GM18505 (cell line): Measurements from ENCODE around the gene ELN.

Experiments used
- ATAC-seq: cut with Tn5 transposase; IDR thresholded peaks from one replicate; pipeline ENCODE4 v1.9.1; 2021; ENCODE audit not compliant: unreplicated experiment
- POLR2A ChIP-seq: IDR thresholded peaks from 4 replicates; pipeline ENCODE4 v1.6.1; 2011; ENCODE audit warnings: borderline replicate concordance; ENCODE audit not compliant: insufficient read depth, insufficient read length; ENCODE audit errors: extremely low read depth

The ELN gene

GRCh38 chr7:73992101-73992562 lies 35.8 kb upstream of the ELN start:
- TF ChIP-seq POLR2A: no peak

GRCh38 chr7:73994023-73994422 lies 34.0 kb upstream of the ELN start:
- no peak for ATAC-seq
- TF ChIP-seq POLR2A: no peak

More at GRCh38 chr7:73992101-73992562, 35.8 kb upstream of the ELN start:
- ATAC-seq: no peak

- no peak for ATAC-seq
- TF ChIP-seq POLR2A: no peak
These were observed 33.2 kb upstream of the ELN start for GRCh38 chr7:73994761-73995160.

- ATAC-seq: no peak
- no peak for TF ChIP-seq POLR2A
These were observed 32.6 kb upstream of the ELN start for GRCh38 chr7:73995330-73995729.

- ATAC-seq: no peak
- no peak for TF ChIP-seq POLR2A
These were observed 32.0 kb upstream of the ELN start for GRCh38 chr7:73995821-73996511.

GRCh38 chr7:73997056-73997455 lies 30.9 kb upstream of the ELN start:
- no peak for TF ChIP-seq POLR2A
- ATAC-seq: no peak

- no peak for ATAC-seq
- no peak for TF ChIP-seq POLR2A
These were observed 28.1 kb upstream of the ELN start for GRCh38 chr7:73999664-74000435.

- no peak for TF ChIP-seq POLR2A
- ATAC-seq: no peak
These were observed 27.4 kb upstream of the ELN start for GRCh38 chr7:74000489-74001149.

- no peak for TF ChIP-seq POLR2A
- ATAC-seq: no peak
These were observed 26.9 kb upstream of the ELN start for GRCh38 chr7:74001150-74001494.

- no peak for TF ChIP-seq POLR2A
- ATAC-seq: no peak
These were observed 25.4 kb upstream of the ELN start for GRCh38 chr7:74002474-74003017.

- no peak for ATAC-seq
- TF ChIP-seq POLR2A: no peak
These were observed 24.4 kb upstream of the ELN start for GRCh38 chr7:74003621-74004020.

GRCh38 chr7:74006032-74006431 lies 21.9 kb upstream of the ELN start:
- no peak for TF ChIP-seq POLR2A
- no peak for ATAC-seq

GRCh38 chr7:74006451-74007241 lies 21.3 kb upstream of the ELN start:
- no peak for ATAC-seq
- TF ChIP-seq POLR2A: no peak

- no peak for TF ChIP-seq POLR2A
- ATAC-seq: no peak
These were observed 20.8 kb upstream of the ELN start for GRCh38 chr7:74007242-74007567.

- no peak for ATAC-seq
- no peak for TF ChIP-seq POLR2A
These were observed 19.3 kb upstream of the ELN start for GRCh38 chr7:74008687-74009086.
